GM21526 (cell line): ENCODE results near the gene MAL.

Source experiments
- ATAC-seq: cut with Tn5 transposase; IDR thresholded peaks from one replicate; pipeline ENCODE4 v1.9.1; 2021; ENCODE audit warnings: moderate library complexity; ENCODE audit not compliant: unreplicated experiment, low FRiP score

Gene MAL

GRCh38 chr2:94995553-94996304 lies 29.8 kb upstream of the MAL start:
- no peak for ATAC-seq

GRCh38 chr2:94996305-94997100 lies 29.0 kb upstream of the MAL start:
- no peak for ATAC-seq

GRCh38 chr2:94997981-94998930 lies 27.3 kb upstream of the MAL start:
- ATAC-seq: no peak

GRCh38 chr2:94999431-94999883 lies 26.1 kb upstream of the MAL start:
- ATAC-seq: no peak

GRCh38 chr2:95001051-95001562 lies 24.4 kb upstream of the MAL start:
- no peak for ATAC-seq

- ATAC-seq: no peak
Measured at GRCh38 chr2:95001701-95002100, 23.8 kb upstream of the MAL start.

GRCh38 chr2:95002498-95002897 lies 23.0 kb upstream of the MAL start:
- no peak for ATAC-seq

- no peak for ATAC-seq
Measured at GRCh38 chr2:95004287-95004686, 21.2 kb upstream of the MAL start.

- ATAC-seq: no peak
Measured at GRCh38 chr2:95004711-95005110, 20.8 kb upstream of the MAL start.

GRCh38 chr2:95005726-95006125 lies 19.8 kb upstream of the MAL start:
- no peak for ATAC-seq

- no peak for ATAC-seq
Measured at GRCh38 chr2:95006588-95006987, 18.9 kb upstream of the MAL start.

GRCh38 chr2:95007031-95007609 lies 18.4 kb upstream of the MAL start:
- ATAC-seq: no peak

- ATAC-seq: no peak
Measured at GRCh38 chr2:95007822-95008221, 17.7 kb upstream of the MAL start.

GRCh38 chr2:95008306-95008705 lies 17.2 kb upstream of the MAL start:
- ATAC-seq: no peak

GRCh38 chr2:95008996-95009395 lies 16.5 kb upstream of the MAL start:
- no peak for ATAC-seq

- no peak for ATAC-seq
Measured at GRCh38 chr2:95009412-95009811, 16.1 kb upstream of the MAL start.

GRCh38 chr2:95010126-95010525 lies 15.4 kb upstream of the MAL start:
- ATAC-seq: no peak

GRCh38 chr2:95010718-95011117 lies 14.8 kb upstream of the MAL start:
- ATAC-seq: no peak

GRCh38 chr2:95012881-95013550 lies 12.5 kb upstream of the MAL start:
- peak; percentile 80 for ATAC-seq

GRCh38 chr2:95013726-95014125 lies 11.8 kb upstream of the MAL start:
- ATAC-seq: no peak
